ENCODE data around the gene SLC22A16.

- TF ChIP-seq, protein P1, sequence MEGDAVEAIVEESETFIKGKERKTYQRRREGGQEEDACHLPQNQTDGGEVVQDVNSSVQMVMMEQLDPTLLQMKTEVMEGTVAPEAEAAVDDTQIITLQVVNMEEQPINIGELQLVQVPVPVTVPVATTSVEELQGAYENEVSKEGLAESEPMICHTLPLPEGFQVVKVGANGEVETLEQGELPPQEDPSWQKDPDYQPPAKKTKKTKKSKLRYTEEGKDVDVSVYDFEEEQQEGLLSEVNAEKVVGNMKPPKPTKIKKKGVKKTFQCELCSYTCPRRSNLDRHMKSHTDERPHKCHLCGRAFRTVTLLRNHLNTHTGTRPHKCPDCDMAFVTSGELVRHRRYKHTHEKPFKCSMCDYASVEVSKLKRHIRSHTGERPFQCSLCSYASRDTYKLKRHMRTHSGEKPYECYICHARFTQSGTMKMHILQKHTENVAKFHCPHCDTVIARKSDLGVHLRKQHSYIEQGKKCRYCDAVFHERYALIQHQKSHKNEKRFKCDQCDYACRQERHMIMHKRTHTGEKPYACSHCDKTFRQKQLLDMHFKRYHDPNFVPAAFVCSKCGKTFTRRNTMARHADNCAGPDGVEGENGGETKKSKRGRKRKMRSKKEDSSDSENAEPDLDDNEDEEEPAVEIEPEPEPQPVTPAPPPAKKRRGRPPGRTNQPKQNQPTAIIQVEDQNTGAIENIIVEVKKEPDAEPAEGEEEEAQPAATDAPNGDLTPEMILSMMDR (IDR thresholded peaks at IDR 0.05 in 4 of 5, conservative IDR thresholded peaks at IDR 0.05 in 1 of 5): no peak
- TF ChIP-seq POLR2A (IDR thresholded peaks at IDR 0.05): no peak
Observed at GRCh38 chr6:110488606-110489190, 12.3 kb upstream of the SLC22A16 start.

Measured in gastrocnemius medialis (tissue), 4 donors.